Endothelial cell of umbilical vein (primary cell): ENCODE measurements around the gene ATP10A. TPM values are rescaled to one million over a fixed set of nuclear protein-coding genes. Genes with fewer than 3 reads are reported as not detected.

ENCODE experiments used
- BruUV-seq: library from RNA; stranded (reverse); fragments of 400-500 nt; replicated peaks from 2 replicates; lab custom pipeline; 2021; lab: Mats Ljungman, UMichigan
- CTCF ChIA-PET: fragments of 300-600, 350-600 bp; sonication (Branson Sonifier 250); formaldehyde crosslinking; loops from one replicate; lab custom pipeline; 2021; ENCODE audit warnings: antibody characterized with exemption, inconsistent platforms; lab: Charles Lee
- POLR2A ChIA-PET: fragments of 300-600, 350-600 bp; sonication (Branson Sonifier 250); formaldehyde crosslinking; loops from one replicate; lab custom pipeline; 2021; ENCODE audit warnings: antibody characterized with exemption, inconsistent platforms; lab: Charles Lee
- DNase-seq: peaks from one replicate; pipeline ENCODE4 v3.0.0-alpha.2; 2011; ENCODE audit warnings: low read depth, low spot score
- FAIRE-seq: peaks from 2 replicates; lab custom pipeline; 2011; peaks lifted over from hg19 to GRCh38; lab: Jason Lieb, UNC
- H2AFZ ChIP-seq: 2 replicates; pipeline ENCODE4 v1.6.0; 2012; ENCODE audit warnings: low read depth, low read length, control low read depth, inconsistent platforms
- H3K27ac ChIP-seq: 2 replicates; pipeline ENCODE4 v1.5.1; 2011; ENCODE audit warnings: low read depth, mild to moderate bottlenecking, control low read depth, low read length, moderate library complexity; ENCODE audit not compliant: insufficient read depth
- H3K27me3 ChIP-seq, 2 experiments: 2 replicates each; pipeline versions ENCODE4 v1.6.0 to v1.6.1; 2011; ENCODE audit warnings: low read length in 2 of 2, mixed read lengths in 1 of 2; ENCODE audit not compliant: control insufficient read depth in 2 of 2, insufficient read depth in 2 of 2
- H3K36me3 ChIP-seq, 2 experiments: 2 replicates in 1 of 2; 3 replicates in 1 of 2; pipeline ENCODE4 v1.5.1; 2011; ENCODE audit warnings: low read length in 2 of 2, mild to moderate bottlenecking in 1 of 2, moderate library complexity in 1 of 2; ENCODE audit not compliant: control insufficient read depth in 2 of 2, insufficient read depth in 2 of 2; ENCODE audit errors: extremely low read depth in 1 of 2
- H3K4me1 ChIP-seq: 3 replicates; pipeline ENCODE4 v1.5.1; 2011; ENCODE audit warnings: mild to moderate bottlenecking, low read length; ENCODE audit not compliant: control insufficient read depth, insufficient read depth; ENCODE audit errors: extremely low read depth
- H3K4me2 ChIP-seq: 2 replicates; pipeline ENCODE4 v1.6.1; 2011; ENCODE audit warnings: low read length, control low read depth, mixed read lengths; ENCODE audit not compliant: insufficient read depth
- H3K4me3 ChIP-seq, 3 experiments: fragments of 200-600 bp in 1 of 3; sonication (generic), shearing (Covaris generic) in 1 of 3; replicated peaks in 1 of 3; 2 replicates each; pipeline ENCODE4 v1.5.1; 2011 to 2016; ENCODE audit warnings: control low read depth in 3 of 3, low read length in 3 of 3, mild to moderate bottlenecking in 2 of 3, inconsistent platforms in 1 of 3, low read depth in 1 of 3, moderate library complexity in 1 of 3; ENCODE audit not compliant: insufficient read depth in 1 of 3
- H3K79me2 ChIP-seq: 2 replicates; pipeline ENCODE4 v1.6.0; 2012; ENCODE audit warnings: low read length, inconsistent platforms; ENCODE audit not compliant: control insufficient read depth, insufficient read depth
- H3K9ac ChIP-seq: replicated peaks from 2 replicates; pipeline ENCODE3; 2011; ENCODE audit warnings: low read length, control low read depth; ENCODE audit not compliant: insufficient read depth; ENCODE audit errors: extremely low read depth
- H3K9me1 ChIP-seq: replicated peaks from 3 replicates; pipeline ENCODE4 v1.6.0; 2011; ENCODE audit warnings: mild to moderate bottlenecking, low read length; ENCODE audit not compliant: control insufficient read depth, insufficient read depth; ENCODE audit errors: extremely low read depth
- H3K9me3 ChIP-seq: replicated peaks from 2 replicates; pipeline ENCODE4 v1.5.1; 2012; ENCODE audit warnings: low read length, inconsistent platforms; ENCODE audit not compliant: control insufficient read depth, insufficient read depth
- H4K20me1 ChIP-seq: replicated peaks from 2 replicates; pipeline ENCODE3; 2011; ENCODE audit warnings: mild to moderate bottlenecking, low read length; ENCODE audit not compliant: control insufficient read depth, insufficient read depth; ENCODE audit errors: extremely low read depth
- EZH2 ChIP-seq: IDR thresholded peaks from 2 replicates; pipeline ENCODE4 v1.6.1; 2012; ENCODE audit warnings: borderline replicate concordance, low read depth, mild to moderate bottlenecking, moderate library complexity, low read length, inconsistent platforms; ENCODE audit not compliant: severe bottlenecking
- FOS ChIP-seq: IDR thresholded peaks from 2 replicates; pipeline ENCODE4 v1.6.1; 2011; ENCODE audit warnings: mild to moderate bottlenecking, low read length, moderate library complexity, borderline replicate concordance; ENCODE audit not compliant: insufficient read depth
- GATA2 ChIP-seq: IDR thresholded peaks from 2 replicates; pipeline ENCODE4 v1.7.0; 2011; ENCODE audit warnings: low read depth, mild to moderate bottlenecking, moderate library complexity, mixed read lengths, low read length; ENCODE audit not compliant: insufficient read length, insufficient read depth
- JUN ChIP-seq: IDR thresholded peaks from 2 replicates; pipeline ENCODE4 v1.6.1; 2011; ENCODE audit warnings: borderline replicate concordance, low read depth; ENCODE audit not compliant: insufficient read length, insufficient read depth
- MYC ChIP-seq: IDR thresholded peaks from one replicate; pipeline ENCODE4 v1.6.1; 2011; ENCODE audit warnings: mild to moderate bottlenecking, low read depth, low read length
- POLR2A ChIP-seq: IDR thresholded peaks from 2 replicates; pipeline ENCODE4 v1.6.1; 2012; ENCODE audit warnings: low read depth, mild to moderate bottlenecking, control low read depth, low read length
- POLR2AphosphoS5 ChIP-seq: IDR thresholded peaks from 2 replicates; pipeline ENCODE4 v1.6.1; 2012; ENCODE audit warnings: low read depth, mild to moderate bottlenecking, control low read depth, low read length, moderate library complexity; ENCODE audit not compliant: insufficient read depth
- dilution Hi-C: fragments of 300-500 bp; cut with MboI; formaldehyde crosslinking; loops from one replicate; pipeline ENCODE4 v1.15.0; 2019; ENCODE audit warnings: low sequenced_read_pairs; ENCODE audit not compliant: extremely low pct_ligation_motif_present
- intact Hi-C: fragments of 100-400 bp; cut with micrococcal nuclease; formaldehyde crosslinking; loops from one replicate; pipeline ENCODE4 v1.10.0; 2022
- polyA plus RNA-seq, 4 experiments: library from polyadenylated mRNA; depleted of rRNA in 3 of 4; stranded (reverse) in 3 of 4; unstranded in 1 of 4; fragments of >200 nt; gene quantifications; 2 replicates each; pipeline versions ENCODE4 v1.2.1 to v1.2.3, GENCODE V29; 2011 to 2012; ENCODE audit warnings: missing spikeins in 1 of 4
- total RNA-seq: library from RNA; stranded (reverse); gene quantifications from 2 replicates; pipeline ENCODE4 v1.2.3, GENCODE V29; 2021
- TF ChIP-seq, protein P1 (sequence below), 2 donors: IDR thresholded peaks; 1 replicate in 1 of 2; 2 replicates in 1 of 2; pipeline ENCODE4 v1.5.1; 2011; ENCODE audit warnings: low read length in 2 of 2, mild to moderate bottlenecking in 2 of 2, moderate library complexity in 2 of 2, control low read depth in 1 of 2, inconsistent platforms in 1 of 2, low read depth in 1 of 2; ENCODE audit not compliant: insufficient read depth in 1 of 2; ENCODE audit errors: extremely low read depth in 1 of 2
- TF ChIP-seq, protein P2 (sequence below): IDR thresholded peaks from 2 replicates; pipeline ENCODE4 v1.6.1; 2011; ENCODE audit not compliant: insufficient read depth, insufficient read length

Gene ATP10A
- total and polyA plus RNA-seq, 2 donors (not counting 3 experiments of a cell fraction or from before 2014, with no cell fraction given): not detected

DNA sequence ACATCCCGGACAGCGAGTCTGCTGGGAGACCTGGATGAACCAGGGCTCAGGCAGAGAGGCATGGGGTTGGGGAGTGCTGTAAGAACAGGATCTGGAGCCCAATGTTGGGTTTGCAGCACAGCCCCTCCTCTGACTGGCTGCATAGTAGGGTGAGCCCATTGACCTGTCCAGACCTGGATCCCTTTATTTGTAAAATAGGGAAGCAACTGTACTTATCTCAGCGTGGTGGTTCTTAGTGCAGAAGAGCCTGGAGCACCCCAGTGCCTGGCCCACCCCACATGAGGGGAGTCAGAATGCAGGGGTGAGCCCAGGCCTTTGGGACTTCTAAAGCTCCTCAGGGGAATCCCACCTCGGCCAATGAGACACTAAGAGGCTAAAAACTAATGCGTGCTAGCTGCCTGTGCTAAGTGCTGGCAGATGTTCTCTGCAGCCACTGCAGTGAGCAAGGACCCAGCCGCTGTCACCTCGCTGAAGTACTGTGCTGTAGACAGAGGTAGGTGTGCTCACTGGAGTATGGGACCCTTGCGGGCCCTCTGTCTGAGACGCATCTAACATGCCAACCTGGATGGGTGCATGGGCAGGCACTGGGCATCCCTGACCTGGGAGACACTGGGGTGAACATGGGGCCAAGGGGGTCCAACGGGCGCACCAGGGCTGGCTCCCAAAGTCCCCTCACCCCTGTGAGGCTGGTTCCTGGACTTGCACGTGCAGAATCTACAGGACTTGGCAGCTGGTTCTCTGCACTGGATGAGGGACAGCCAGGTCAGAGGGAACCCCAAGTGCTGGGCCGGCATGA is 95.6 kb downstream of the ATP10A start:
- DNase-seq (no peak), FAIRE-seq (no peak)
- peaks cover 14% of the 10 kb centered on the region for H3K9me3 ChIP-seq
- TF ChIP-seq MYC (no peak), FOS (no peak), JUN (no peak), GATA2 (no peak), POLR2AphosphoS5 (no peak), POLR2A (no peak), EZH2 (no peak)
- TF ChIP-seq, protein P1, sequence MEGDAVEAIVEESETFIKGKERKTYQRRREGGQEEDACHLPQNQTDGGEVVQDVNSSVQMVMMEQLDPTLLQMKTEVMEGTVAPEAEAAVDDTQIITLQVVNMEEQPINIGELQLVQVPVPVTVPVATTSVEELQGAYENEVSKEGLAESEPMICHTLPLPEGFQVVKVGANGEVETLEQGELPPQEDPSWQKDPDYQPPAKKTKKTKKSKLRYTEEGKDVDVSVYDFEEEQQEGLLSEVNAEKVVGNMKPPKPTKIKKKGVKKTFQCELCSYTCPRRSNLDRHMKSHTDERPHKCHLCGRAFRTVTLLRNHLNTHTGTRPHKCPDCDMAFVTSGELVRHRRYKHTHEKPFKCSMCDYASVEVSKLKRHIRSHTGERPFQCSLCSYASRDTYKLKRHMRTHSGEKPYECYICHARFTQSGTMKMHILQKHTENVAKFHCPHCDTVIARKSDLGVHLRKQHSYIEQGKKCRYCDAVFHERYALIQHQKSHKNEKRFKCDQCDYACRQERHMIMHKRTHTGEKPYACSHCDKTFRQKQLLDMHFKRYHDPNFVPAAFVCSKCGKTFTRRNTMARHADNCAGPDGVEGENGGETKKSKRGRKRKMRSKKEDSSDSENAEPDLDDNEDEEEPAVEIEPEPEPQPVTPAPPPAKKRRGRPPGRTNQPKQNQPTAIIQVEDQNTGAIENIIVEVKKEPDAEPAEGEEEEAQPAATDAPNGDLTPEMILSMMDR (IDR thresholded peaks at IDR 0.05; ENCODE audit: extremely low read depth in 1 of 2, insufficient read depth in 1 of 2, low read depth in 1 of 2, low read length in 2 of 2): no peak
- TF ChIP-seq, protein P2, sequence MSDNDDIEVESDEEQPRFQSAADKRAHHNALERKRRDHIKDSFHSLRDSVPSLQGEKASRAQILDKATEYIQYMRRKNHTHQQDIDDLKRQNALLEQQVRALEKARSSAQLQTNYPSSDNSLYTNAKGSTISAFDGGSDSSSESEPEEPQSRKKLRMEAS: no peak
- no peaks in the 10 kb centered on the region for H3K4me1 ChIP-seq
- H3K4me2 ChIP-seq: no peak overlapping the region
- H3K9ac ChIP-seq: no peak overlapping the region
- H3K27me3 ChIP-seq: no peaks in the 10 kb centered on the region
- ChIA-PET POLR2A (no interaction called here), CTCF (no interaction called here)
- dilution Hi-C loops (no loop called here), intact Hi-C loops (no loop called here)
- H3K9me1 ChIP-seq: no peaks in the 10 kb centered on the region
- H3K36me3 ChIP-seq: no peaks in the 10 kb centered on the region
- no peak overlapping the region for H3K27ac ChIP-seq
- no TSS peak for BruUV-seq
- H3K4me3 ChIP-seq: no peak overlapping the region
- H2AFZ ChIP-seq: no peak overlapping the region
- no peaks in the 10 kb centered on the region for H4K20me1 ChIP-seq
- H3K79me2 ChIP-seq: no peaks in the 10 kb centered on the region
